ENCODE measurements around the gene FBXW7.
"Not testable (repeated sequence)": the region's sequence is repeated elsewhere in the genome, so short reads cannot be mapped to it uniquely, and the experiment has no call there.

FBXW7 gene

GRCh38 chr4:152571770-152572169 is 35.9 kb upstream of the FBXW7 start:
- Histone ChIP-seq H3K79me2 (ENCODE audit: control insufficient read depth, insufficient read depth, low read length, unreplicated experiment) (no peaks in the 10 kb centered on the region), H3K4me1 (ENCODE audit: control insufficient read depth, insufficient read depth, low read length, unreplicated experiment) (peaks cover 3% of the 10 kb centered on the region), H3K36me3 (ENCODE audit: insufficient read depth, low read length) (no peaks in the 10 kb centered on the region), H3K27ac (ENCODE audit: low read depth, low read length) (no peak overlapping the region), H3K4me3 (ENCODE audit: low read depth, low read length) (no peak overlapping the region), H2AFZ (ENCODE audit: low read length, unreplicated experiment) (no peak overlapping the region), H3K27me3 (ENCODE audit: insufficient read depth, low read length) (no peaks in the 10 kb centered on the region)

- Histone ChIP-seq H3K27ac (ENCODE audit: low read depth, low read length) (no peak overlapping the region), H3K27me3 (ENCODE audit: insufficient read depth, low read length) (no peaks in the 10 kb centered on the region), H3K79me2 (ENCODE audit: control insufficient read depth, insufficient read depth, low read length, unreplicated experiment) (no peaks in the 10 kb centered on the region), H3K4me3 (ENCODE audit: low read depth, low read length) (no peak overlapping the region), H2AFZ (ENCODE audit: low read length, unreplicated experiment) (no peak overlapping the region), H3K4me1 (ENCODE audit: control insufficient read depth, insufficient read depth, low read length, unreplicated experiment) (peaks cover 3% of the 10 kb centered on the region), H3K36me3 (ENCODE audit: insufficient read depth, low read length) (no peaks in the 10 kb centered on the region)
Measured at GRCh38 chr4:152571296-152571695, 35.4 kb upstream of the FBXW7 start.

GRCh38 chr4:152565333-152565732 is 29.4 kb upstream of the FBXW7 start:
- no peak overlapping the region for H3K4me3 ChIP-seq (ENCODE audit: low read depth, low read length)
- no peak overlapping the region for H3K27ac ChIP-seq (ENCODE audit: low read depth, low read length)
- no peaks in the 10 kb centered on the region for H3K4me1 ChIP-seq (ENCODE audit: control insufficient read depth, insufficient read depth, low read length, unreplicated experiment)

GRCh38 chr4:152564336-152564735 is 28.4 kb upstream of the FBXW7 start:
- H2AFZ ChIP-seq (ENCODE audit: low read length, unreplicated experiment): no peak overlapping the region
- H3K4me3 ChIP-seq (ENCODE audit: low read depth, low read length): no peak overlapping the region
- H3K4me1 ChIP-seq (ENCODE audit: control insufficient read depth, insufficient read depth, low read length, unreplicated experiment): no peaks in the 10 kb centered on the region

More at GRCh38 chr4:152565333-152565732, 29.4 kb upstream of the FBXW7 start:
- Histone ChIP-seq H3K36me3 (ENCODE audit: insufficient read depth, low read length) (no peaks in the 10 kb centered on the region), H3K27me3 (ENCODE audit: insufficient read depth, low read length) (no peaks in the 10 kb centered on the region), H2AFZ (ENCODE audit: low read length, unreplicated experiment) (no peak overlapping the region), H3K79me2 (ENCODE audit: control insufficient read depth, insufficient read depth, low read length, unreplicated experiment) (no peaks in the 10 kb centered on the region)

GRCh38 chr4:152563209-152563608 is 27.3 kb upstream of the FBXW7 start:
- Histone ChIP-seq H2AFZ (ENCODE audit: low read length, unreplicated experiment) (no peak overlapping the region), H3K4me1 (ENCODE audit: control insufficient read depth, insufficient read depth, low read length, unreplicated experiment) (no peaks in the 10 kb centered on the region), H3K36me3 (ENCODE audit: insufficient read depth, low read length) (no peaks in the 10 kb centered on the region), H3K4me3 (ENCODE audit: low read depth, low read length) (no peak overlapping the region), H3K79me2 (ENCODE audit: control insufficient read depth, insufficient read depth, low read length, unreplicated experiment) (no peaks in the 10 kb centered on the region), H3K27me3 (ENCODE audit: insufficient read depth, low read length) (no peaks in the 10 kb centered on the region), H3K27ac (ENCODE audit: low read depth, low read length) (no peak overlapping the region)

More at GRCh38 chr4:152564336-152564735, 28.4 kb upstream of the FBXW7 start:
- H3K79me2 ChIP-seq (ENCODE audit: control insufficient read depth, insufficient read depth, low read length, unreplicated experiment): no peaks in the 10 kb centered on the region
- H3K27ac ChIP-seq (ENCODE audit: low read depth, low read length): no peak overlapping the region
- no peaks in the 10 kb centered on the region for H3K27me3 ChIP-seq (ENCODE audit: insufficient read depth, low read length)
- H3K36me3 ChIP-seq (ENCODE audit: insufficient read depth, low read length): no peaks in the 10 kb centered on the region

- H3K36me3 ChIP-seq (ENCODE audit: insufficient read depth, low read length): no peaks in the 10 kb centered on the region
- H3K79me2 ChIP-seq (ENCODE audit: control insufficient read depth, insufficient read depth, low read length, unreplicated experiment): no peaks in the 10 kb centered on the region
- H3K4me3 ChIP-seq (ENCODE audit: low read depth, low read length): no peak overlapping the region
- no peak overlapping the region for H2AFZ ChIP-seq (ENCODE audit: low read length, unreplicated experiment)
- no peak overlapping the region for H3K27ac ChIP-seq (ENCODE audit: low read depth, low read length)
- H3K4me1 ChIP-seq (ENCODE audit: control insufficient read depth, insufficient read depth, low read length, unreplicated experiment): no peaks in the 10 kb centered on the region
- no peaks in the 10 kb centered on the region for H3K27me3 ChIP-seq (ENCODE audit: insufficient read depth, low read length)
Measured at GRCh38 chr4:152559641-152560040, 23.7 kb upstream of the FBXW7 start.

GRCh38 chr4:152558396-152558795 is 22.5 kb upstream of the FBXW7 start:
- Histone ChIP-seq H3K4me3 (ENCODE audit: low read depth, low read length) (no peak overlapping the region), H3K27ac (ENCODE audit: low read depth, low read length) (no peak overlapping the region), H2AFZ (ENCODE audit: low read length, unreplicated experiment) (no peak overlapping the region), H3K36me3 (ENCODE audit: insufficient read depth, low read length) (no peaks in the 10 kb centered on the region), H3K79me2 (ENCODE audit: control insufficient read depth, insufficient read depth, low read length, unreplicated experiment) (no peaks in the 10 kb centered on the region), H3K4me1 (ENCODE audit: control insufficient read depth, insufficient read depth, low read length, unreplicated experiment) (no peaks in the 10 kb centered on the region), H3K27me3 (ENCODE audit: insufficient read depth, low read length) (no peaks in the 10 kb centered on the region)

- H3K4me1 ChIP-seq (ENCODE audit: control insufficient read depth, insufficient read depth, low read length, unreplicated experiment): no peaks in the 10 kb centered on the region
- H3K4me3 ChIP-seq (ENCODE audit: low read depth, low read length): 0 out of 2 replicates have a peak overlapping the region, but pooled peaks have one; percentile 46
- H2AFZ ChIP-seq (ENCODE audit: low read length, unreplicated experiment): peak overlapping the region; percentile 73
- H3K36me3 ChIP-seq (ENCODE audit: insufficient read depth, low read length): no peaks in the 10 kb centered on the region
- no peaks in the 10 kb centered on the region for H3K79me2 ChIP-seq (ENCODE audit: control insufficient read depth, insufficient read depth, low read length, unreplicated experiment)
- no peaks in the 10 kb centered on the region for H3K27me3 ChIP-seq (ENCODE audit: insufficient read depth, low read length)
- H3K27ac ChIP-seq (ENCODE audit: low read depth, low read length): no peak overlapping the region
Measured at GRCh38 chr4:152556834-152557233, 20.9 kb upstream of the FBXW7 start.

GRCh38 chr4:152556283-152556682 is 20.4 kb upstream of the FBXW7 start:
- no peak overlapping the region for H3K27ac ChIP-seq (ENCODE audit: low read depth, low read length)

GRCh38 chr4:152554742-152555141 is 18.9 kb upstream of the FBXW7 start:
- Histone ChIP-seq H3K36me3 (ENCODE audit: insufficient read depth, low read length) (no peaks in the 10 kb centered on the region), H2AFZ (ENCODE audit: low read length, unreplicated experiment) (no peak overlapping the region), H3K4me3 (ENCODE audit: low read depth, low read length) (no peak overlapping the region), H3K27ac (ENCODE audit: low read depth, low read length) (no peak overlapping the region), H3K27me3 (ENCODE audit: insufficient read depth, low read length) (no peaks in the 10 kb centered on the region), H3K4me1 (ENCODE audit: control insufficient read depth, insufficient read depth, low read length, unreplicated experiment) (no peaks in the 10 kb centered on the region), H3K79me2 (ENCODE audit: control insufficient read depth, insufficient read depth, low read length, unreplicated experiment) (no peaks in the 10 kb centered on the region)

More at GRCh38 chr4:152556283-152556682, 20.4 kb upstream of the FBXW7 start:
- Histone ChIP-seq H2AFZ (ENCODE audit: low read length, unreplicated experiment) (peak overlapping the region; percentile 73), H3K27me3 (ENCODE audit: insufficient read depth, low read length) (no peaks in the 10 kb centered on the region), H3K4me1 (ENCODE audit: control insufficient read depth, insufficient read depth, low read length, unreplicated experiment) (no peaks in the 10 kb centered on the region), H3K4me3 (ENCODE audit: low read depth, low read length) (peak overlapping the region; percentile 46; the same call in 1 of the 2 replicates), H3K79me2 (ENCODE audit: control insufficient read depth, insufficient read depth, low read length, unreplicated experiment) (no peaks in the 10 kb centered on the region), H3K36me3 (ENCODE audit: insufficient read depth, low read length) (no peaks in the 10 kb centered on the region)

- not testable (repeated sequence) for H3K4me1 ChIP-seq (ENCODE audit: control insufficient read depth, insufficient read depth, low read length, unreplicated experiment); H3K79me2 ChIP-seq (ENCODE audit: control insufficient read depth, insufficient read depth, low read length, unreplicated experiment); H3K27me3 ChIP-seq (ENCODE audit: insufficient read depth, low read length); H2AFZ ChIP-seq (ENCODE audit: low read length, unreplicated experiment); H3K36me3 ChIP-seq (ENCODE audit: insufficient read depth, low read length); H3K4me3 ChIP-seq (ENCODE audit: low read depth, low read length); H3K27ac ChIP-seq (ENCODE audit: low read depth, low read length)
Measured at GRCh38 chr4:152550687-152551086, 14.8 kb upstream of the FBXW7 start.
